CD14-positive monocyte (primary cell): Measurements from ENCODE around the gene LETMD1. TPM values are rescaled to one million over a fixed set of nuclear protein-coding genes. Genes with fewer than 3 reads are reported as not detected.
A peak's percentile ranks its signal among the peaks of the same experiment; 100 is the strongest.

Experiments used
- DNase-seq, 3 donors: peaks; one replicate each; pipeline ENCODE4 v3.0.0-alpha.2; 2011 to 2022
- H2AFZ ChIP-seq: 2 replicates; pipeline ENCODE4 v1.6.0; 2012; ENCODE audit warnings: mild to moderate bottlenecking, low read depth, low read length, inconsistent platforms; ENCODE audit not compliant: insufficient read depth, poor library complexity, severe bottlenecking
- H3K27ac ChIP-seq, 2 donors: 1 replicate in 1 of 2; 2 replicates in 1 of 2; pipeline ENCODE4 v1.5.1; 2012 to 2013; ENCODE audit warnings: low read length in 2 of 2, control low read depth in 1 of 2, inconsistent platforms in 1 of 2, low read depth in 1 of 2, mild to moderate bottlenecking in 1 of 2
- H3K27me3 ChIP-seq, 2 donors: one replicate each; pipeline versions ENCODE4 v1.6.0 to v1.6.1; 2011 to 2013; ENCODE audit warnings: low read length in 2 of 2; ENCODE audit not compliant: control insufficient read depth in 2 of 2, insufficient read depth in 2 of 2
- H3K36me3 ChIP-seq, 2 donors: replicated peaks in 1 of 2; 1 replicate in 1 of 2; 2 replicates in 1 of 2; pipeline versions ENCODE4 v1.5.1 to v1.6.1; 2012 to 2013; ENCODE audit warnings: low read length in 2 of 2, control low read depth in 1 of 2, inconsistent platforms in 1 of 2, mild to moderate bottlenecking in 1 of 2; ENCODE audit not compliant: insufficient read depth in 2 of 2, control insufficient read depth in 1 of 2
- H3K4me1 ChIP-seq, 2 donors: 1 replicate in 1 of 2; 2 replicates in 1 of 2; pipeline versions ENCODE4 v1.5.1 to v1.6.1; 2012 to 2013; ENCODE audit warnings: low read length in 2 of 2, control low read depth in 1 of 2, inconsistent platforms in 1 of 2, mild to moderate bottlenecking in 1 of 2, moderate library complexity in 1 of 2; ENCODE audit not compliant: insufficient read depth in 2 of 2, control insufficient read depth in 1 of 2
- H3K4me2 ChIP-seq: replicated peaks from 2 replicates; pipeline ENCODE3; 2012; ENCODE audit warnings: low read length, moderate library complexity, mild to moderate bottlenecking; ENCODE audit not compliant: poor library complexity, severe bottlenecking; ENCODE audit errors: extremely low read depth
- H3K4me3 ChIP-seq, 3 experiments: fragments of 200-600 bp in 1 of 3; sonication (generic) in 1 of 3; replicated peaks in 1 of 3; 1 replicate in 2 of 3; 2 replicates in 1 of 3; pipeline ENCODE4 v1.5.1; 2011 to 2013; ENCODE audit warnings: low read length in 3 of 3, mild to moderate bottlenecking in 3 of 3, control low read depth in 2 of 3, low read depth in 2 of 3, inconsistent platforms in 1 of 3, moderate library complexity in 1 of 3
- H3K79me2 ChIP-seq: 2 replicates; pipeline ENCODE4 v1.6.0; 2012; ENCODE audit warnings: mild to moderate bottlenecking, control low read depth, inconsistent platforms, low read length, moderate library complexity; ENCODE audit not compliant: insufficient read depth
- H3K9ac ChIP-seq: 2 replicates; pipeline ENCODE4 v1.6.0; 2017; ENCODE audit warnings: low read length, mild to moderate bottlenecking; ENCODE audit not compliant: insufficient read depth, poor library complexity, severe bottlenecking
- H3K9me3 ChIP-seq, 2 donors: replicated peaks in 1 of 2; 1 replicate in 1 of 2; 2 replicates in 1 of 2; pipeline versions ENCODE4 v1.5.1 to v1.6.1; 2012 to 2013; ENCODE audit warnings: low read length in 2 of 2, control low read depth in 1 of 2; ENCODE audit not compliant: control insufficient read depth in 1 of 2, insufficient read depth in 1 of 2
- H4K20me1 ChIP-seq: 2 replicates; pipeline ENCODE4 v1.6.0; 2012; ENCODE audit warnings: mild to moderate bottlenecking, low read length, control low read depth, moderate library complexity; ENCODE audit not compliant: insufficient read depth
- H3K27ac Mint-ChIP-seq, 7 donors: one replicate each; pipeline ENCODE4 v1.8.0; 2020; ENCODE audit warnings: mild to moderate bottlenecking in 7 of 7, mixed read lengths in 7 of 7, moderate library complexity in 6 of 7, inconsistent platforms in 2 of 7
- H3K27me3 Mint-ChIP-seq, 3 donors: one replicate each; pipeline ENCODE4 v1.8.0; 2021 to 2022; ENCODE audit warnings: low read depth in 3 of 3, mild to moderate bottlenecking in 3 of 3, mixed read lengths in 3 of 3, moderate library complexity in 3 of 3, inconsistent platforms in 1 of 3
- H3K36me3 Mint-ChIP-seq, 2 donors: one replicate each; pipeline ENCODE4 v1.8.0; 2020; ENCODE audit warnings: mixed read lengths in 2 of 2, inconsistent platforms in 1 of 2, mild to moderate bottlenecking in 1 of 2
- H3K4me1 Mint-ChIP-seq: one replicate; pipeline ENCODE4 v1.8.0; 2020; ENCODE audit warnings: mild to moderate bottlenecking, mixed read lengths
- H3K4me3 Mint-ChIP-seq, 2 donors: one replicate each; pipeline ENCODE4 v1.8.0; 2020; ENCODE audit warnings: mild to moderate bottlenecking in 2 of 2, mixed read lengths in 2 of 2, moderate library complexity in 1 of 2
- H3K9me3 Mint-ChIP-seq, 7 donors: one replicate each; pipeline ENCODE4 v1.8.0; 2020 to 2022; ENCODE audit warnings: mixed read lengths in 7 of 7, mild to moderate bottlenecking in 6 of 7, moderate library complexity in 6 of 7, inconsistent platforms in 2 of 7
- WGBS: methylation state at CpG from one replicate; pipeline ENCODE4 v1.1.5; 2013; ENCODE audit warnings: missing lambda C conversion rate; ENCODE audit not compliant: insufficient coverage; 5-methylcytosine and 5-hydroxymethylcytosine counted together
- intact Hi-C, 2 donors: fragments of 100-400 bp; cut with micrococcal nuclease; formaldehyde crosslinking; loops; one replicate each; pipeline versions ENCODE4 v1.15.0 to v1.15.1; 2023
- polyA plus RNA-seq, 3 donors: library from polyadenylated mRNA; depleted of rRNA in 1 of 3; unstranded in 2 of 3; stranded (reverse) in 1 of 3; fragments of 300-500 nt in 2 of 3; fragments of >200 nt in 1 of 3; fragmentation: Illumina TruSeq in 2 of 3; gene quantifications; 1 replicate in 2 of 3; 2 replicates in 1 of 3; pipeline ENCODE4 v1.2.3, GENCODE V29; 2012 to 2021
- TF ChIP-seq, protein P1 (sequence below): fragments of 200-600 bp; IDR thresholded peaks from one replicate; pipeline ENCODE4 v1.8.0; 2022; ENCODE audit warnings: antibody characterized with exemption, mild to moderate bottlenecking

The LETMD1 gene
- polyA plus RNA-seq, 3 donors: 13.2 to 95.6 (median 16.8) TPM

DNA sequence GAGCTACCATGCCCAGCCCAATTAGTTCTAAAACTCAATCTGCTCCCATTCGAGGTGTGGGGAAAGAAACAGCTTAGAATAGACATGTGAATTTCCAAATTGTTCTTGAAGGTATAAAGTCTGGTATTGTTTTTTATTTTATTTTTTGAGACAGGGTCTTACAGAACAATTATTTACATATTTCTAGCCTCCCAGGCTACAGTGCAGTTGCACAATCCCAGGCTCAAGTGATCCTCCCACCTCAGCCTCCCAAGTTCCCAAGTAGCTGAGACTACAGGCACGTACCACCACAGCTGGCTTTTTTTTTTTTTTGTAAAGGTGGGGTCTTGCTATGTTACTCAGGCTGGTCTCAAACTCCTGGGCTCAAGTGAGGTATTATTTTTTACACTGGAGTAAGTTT, 28.2 kb upstream of the LETMD1 start:
- no peak overlapping the region for H3K4me3 ChIP-seq
- Mint-ChIP-seq H3K36me3 (peaks cover 2 to 7% of the 10 kb centered on the region in 2 donors), H3K27ac (peak overlapping the region in 1 of 7 donors; percentile 18), H3K4me3 (no peak overlapping the region), H3K27me3 (peaks cover 0 to 2% (median 2%) of the 10 kb centered on the region in 3 donors), H3K4me1 (peaks cover 46% of the 10 kb centered on the region), H3K9me3 (no peaks in the 10 kb centered on the region)
- TF ChIP-seq, protein P1, sequence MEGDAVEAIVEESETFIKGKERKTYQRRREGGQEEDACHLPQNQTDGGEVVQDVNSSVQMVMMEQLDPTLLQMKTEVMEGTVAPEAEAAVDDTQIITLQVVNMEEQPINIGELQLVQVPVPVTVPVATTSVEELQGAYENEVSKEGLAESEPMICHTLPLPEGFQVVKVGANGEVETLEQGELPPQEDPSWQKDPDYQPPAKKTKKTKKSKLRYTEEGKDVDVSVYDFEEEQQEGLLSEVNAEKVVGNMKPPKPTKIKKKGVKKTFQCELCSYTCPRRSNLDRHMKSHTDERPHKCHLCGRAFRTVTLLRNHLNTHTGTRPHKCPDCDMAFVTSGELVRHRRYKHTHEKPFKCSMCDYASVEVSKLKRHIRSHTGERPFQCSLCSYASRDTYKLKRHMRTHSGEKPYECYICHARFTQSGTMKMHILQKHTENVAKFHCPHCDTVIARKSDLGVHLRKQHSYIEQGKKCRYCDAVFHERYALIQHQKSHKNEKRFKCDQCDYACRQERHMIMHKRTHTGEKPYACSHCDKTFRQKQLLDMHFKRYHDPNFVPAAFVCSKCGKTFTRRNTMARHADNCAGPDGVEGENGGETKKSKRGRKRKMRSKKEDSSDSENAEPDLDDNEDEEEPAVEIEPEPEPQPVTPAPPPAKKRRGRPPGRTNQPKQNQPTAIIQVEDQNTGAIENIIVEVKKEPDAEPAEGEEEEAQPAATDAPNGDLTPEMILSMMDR: no peak
- peaks cover 71% of the 10 kb centered on the region for H4K20me1 ChIP-seq
- no peaks in the 10 kb centered on the region for H3K27me3 ChIP-seq
- H3K9ac ChIP-seq: no peak overlapping the region
- H2AFZ ChIP-seq: no peak overlapping the region
- peak overlapping the region in 1 of 2 donors; percentile 36 for H3K27ac ChIP-seq
- H3K9me3 ChIP-seq: no peaks in the 10 kb centered on the region
- no peak for DNase-seq
- peaks cover 40 to 52% of the 10 kb centered on the region in 2 donors for H3K4me1 ChIP-seq
- H3K36me3 ChIP-seq: no peaks in the 10 kb centered on the region
- intact Hi-C loops: loop anchor here in 1 of 2 donors (5.0 kb wide), 1 partner anchor 93 kb away; a partner anchor contains a TSS
- H3K4me2 ChIP-seq: no peak overlapping the region
- H3K79me2 ChIP-seq: peaks cover 94% of the 10 kb centered on the region
- WGBS: no CpG with 5 or more reads among the region's 2 CpGs

DNA sequence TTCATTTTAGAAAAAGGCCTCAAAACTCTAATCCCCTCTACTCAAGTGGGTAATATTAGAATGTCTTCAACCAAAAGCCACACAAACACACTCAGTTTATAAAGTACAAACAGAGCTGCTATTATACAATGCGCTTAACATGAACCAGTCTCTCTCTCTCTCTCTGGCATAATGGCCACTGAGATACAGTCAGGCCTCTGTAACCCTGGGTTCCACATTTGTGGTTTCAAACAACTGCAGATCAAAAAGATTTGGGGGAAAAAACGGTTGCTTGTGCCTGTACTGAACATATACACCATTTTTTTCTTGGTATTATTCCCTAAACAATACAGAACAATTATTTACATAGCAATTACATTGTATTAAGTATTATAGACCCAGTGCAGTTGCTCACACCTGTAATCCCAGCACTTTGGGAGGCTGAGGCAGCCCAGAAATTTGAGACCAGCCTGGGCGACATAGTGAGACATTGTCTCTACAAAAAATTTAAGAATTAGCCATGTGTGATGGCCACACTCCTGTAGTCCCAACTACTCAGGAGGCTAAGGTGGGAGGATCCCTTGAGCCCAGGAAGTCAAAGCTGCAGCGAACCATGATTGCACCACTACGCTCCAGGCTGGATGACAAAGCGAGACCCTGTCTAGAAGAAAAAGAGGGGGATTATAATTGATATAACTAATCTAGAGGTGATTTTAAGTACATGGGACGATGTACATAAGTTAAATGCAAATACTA, 27.5 kb upstream of the LETMD1 start:
- TF ChIP-seq, protein P1: no peak
- no peak for DNase-seq
- Mint-ChIP-seq H3K36me3 (peaks cover 2 to 7% of the 10 kb centered on the region in 2 donors), H3K4me1 (peaks cover 53% of the 10 kb centered on the region), H3K27me3 (peaks cover 0 to 2% (median 2%) of the 10 kb centered on the region in 3 donors), H3K9me3 (no peaks in the 10 kb centered on the region), H3K4me3 (no peak overlapping the region), H3K27ac (peak overlapping the region in 4 of 7 donors; percentile 35 to 79 (median 56))
- WGBS: 100% methylated on average over 1 of the region's 7 CpGs
- intact Hi-C loops: loop anchor here in 1 of 2 donors (5.0 kb wide), 1 partner anchor 93 kb away; a partner anchor contains a TSS
- Histone ChIP-seq H3K9me3 (no peaks in the 10 kb centered on the region), H3K79me2 (peaks cover 93% of the 10 kb centered on the region), H4K20me1 (peaks cover 67% of the 10 kb centered on the region), H3K4me3 (no peak overlapping the region), H3K4me2 (no peak overlapping the region), H3K27me3 (no peaks in the 10 kb centered on the region), H3K36me3 (no peaks in the 10 kb centered on the region), H3K27ac (peak overlapping the region in 1 of 2 donors; percentile 61), H3K9ac (no peak overlapping the region), H3K4me1 (peaks cover 47 to 59% of the 10 kb centered on the region in 2 donors), H2AFZ (no peak overlapping the region)
